ENCODE measurements around the gene SLC1A1.

SLC1A1 gene

DNA sequence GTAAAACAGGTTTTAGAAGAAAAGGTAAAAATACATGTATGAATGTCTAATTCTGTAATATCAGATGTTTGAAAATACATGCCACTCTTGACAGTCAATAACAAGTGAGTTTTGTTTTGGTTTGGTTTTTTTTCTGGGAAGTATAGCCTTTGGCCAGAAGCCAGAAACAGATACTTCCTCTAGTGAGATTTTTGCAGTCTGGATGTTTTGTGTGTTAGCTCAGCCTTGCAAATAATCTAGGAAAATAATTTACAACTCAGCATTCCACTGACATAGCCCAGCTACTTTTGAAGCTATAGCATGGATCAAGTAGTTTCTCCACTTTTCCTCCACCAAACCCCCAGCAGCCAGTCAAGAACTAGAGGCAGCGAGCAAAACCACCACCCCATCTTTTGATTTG, 56.7 kb downstream of the SLC1A1 start:
- TF ChIP-seq, protein P1, sequence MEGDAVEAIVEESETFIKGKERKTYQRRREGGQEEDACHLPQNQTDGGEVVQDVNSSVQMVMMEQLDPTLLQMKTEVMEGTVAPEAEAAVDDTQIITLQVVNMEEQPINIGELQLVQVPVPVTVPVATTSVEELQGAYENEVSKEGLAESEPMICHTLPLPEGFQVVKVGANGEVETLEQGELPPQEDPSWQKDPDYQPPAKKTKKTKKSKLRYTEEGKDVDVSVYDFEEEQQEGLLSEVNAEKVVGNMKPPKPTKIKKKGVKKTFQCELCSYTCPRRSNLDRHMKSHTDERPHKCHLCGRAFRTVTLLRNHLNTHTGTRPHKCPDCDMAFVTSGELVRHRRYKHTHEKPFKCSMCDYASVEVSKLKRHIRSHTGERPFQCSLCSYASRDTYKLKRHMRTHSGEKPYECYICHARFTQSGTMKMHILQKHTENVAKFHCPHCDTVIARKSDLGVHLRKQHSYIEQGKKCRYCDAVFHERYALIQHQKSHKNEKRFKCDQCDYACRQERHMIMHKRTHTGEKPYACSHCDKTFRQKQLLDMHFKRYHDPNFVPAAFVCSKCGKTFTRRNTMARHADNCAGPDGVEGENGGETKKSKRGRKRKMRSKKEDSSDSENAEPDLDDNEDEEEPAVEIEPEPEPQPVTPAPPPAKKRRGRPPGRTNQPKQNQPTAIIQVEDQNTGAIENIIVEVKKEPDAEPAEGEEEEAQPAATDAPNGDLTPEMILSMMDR (IDR thresholded peaks at IDR 0.05; ENCODE audit: borderline replicate concordance, extremely low read depth, low read length, poor library complexity, severe bottlenecking) = no peak
- no peak overlapping the region for H3K27ac ChIP-seq (ENCODE audit: low read length)
- no peaks in the 10 kb centered on the region for H3K27me3 ChIP-seq (ENCODE audit: insufficient read depth, low read length, poor library complexity)
- ATAC-seq (ENCODE audit: insufficient read depth, low read depth) (no peak), DNase-seq (no peak)
- H3K4me1 ChIP-seq (ENCODE audit: insufficient read depth, low read length) = peaks cover 9% of the 10 kb centered on the region; the same call in 1 of the 2 replicates
- H3K36me3 ChIP-seq (ENCODE audit: insufficient read depth, low read length) = no peaks in the 10 kb centered on the region
- H4K20me1 ChIP-seq (ENCODE audit: insufficient read depth, low read length) = no peaks in the 10 kb centered on the region
- no peaks in the 10 kb centered on the region for H3K9me3 ChIP-seq (ENCODE audit: insufficient read depth, low read length, severe bottlenecking)
- no peak overlapping the region for H2AFZ ChIP-seq (ENCODE audit: low read depth, low read length)
- H3K4me2 ChIP-seq (ENCODE audit: insufficient read depth, low read length) = no peak overlapping the region
- no peaks in the 10 kb centered on the region for H3K79me2 ChIP-seq (ENCODE audit: insufficient read depth, low read length)
- H3K9ac ChIP-seq (ENCODE audit: low read depth, low read length) = no peak overlapping the region
- no peak overlapping the region for H3K4me3 ChIP-seq (ENCODE audit: low read depth in 1 of 2, low read length in 2 of 2)

DNA sequence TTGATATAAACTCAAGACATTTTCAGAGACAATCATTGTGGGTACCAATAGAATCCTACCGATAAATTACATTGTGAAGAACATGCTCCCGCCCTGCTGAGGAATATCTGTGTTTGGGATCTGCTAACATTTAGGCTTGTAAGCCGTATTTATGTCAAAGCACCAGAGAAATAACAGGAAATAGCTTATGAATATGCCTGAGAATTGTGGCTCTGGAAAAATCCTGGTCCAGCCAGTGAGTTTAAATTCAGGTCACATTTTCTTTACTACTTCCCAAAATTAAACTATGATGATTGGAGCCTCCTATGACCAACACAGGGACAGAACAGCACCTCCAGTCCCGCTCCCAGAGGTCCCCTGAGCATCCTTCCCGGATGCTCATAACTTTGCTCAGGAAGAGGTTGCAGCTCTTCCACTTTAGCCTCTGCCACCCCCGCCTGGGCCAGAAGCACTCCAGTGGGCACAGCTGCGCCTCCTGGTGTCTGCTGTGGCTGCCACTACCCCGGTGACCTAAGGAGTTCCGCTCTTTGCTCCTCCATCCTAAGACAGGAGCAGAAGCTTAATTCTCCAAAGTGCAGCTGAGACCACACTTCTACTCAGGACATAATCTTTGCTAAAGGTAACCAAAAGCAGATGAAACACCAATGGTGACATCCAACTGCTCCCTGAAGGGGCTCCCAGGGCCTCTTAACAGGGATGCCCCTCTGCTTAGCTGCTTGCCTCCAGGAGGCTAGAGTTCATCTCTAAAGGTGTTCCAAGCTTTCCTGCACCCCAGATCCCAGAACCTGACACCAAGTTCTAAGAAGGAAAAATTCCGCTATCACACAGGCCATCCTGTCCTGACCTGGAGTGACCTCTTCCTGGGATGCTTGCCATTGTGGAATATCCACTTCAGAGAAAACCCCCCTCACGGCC, 58.8 kb downstream of the SLC1A1 start:
- TF ChIP-seq, protein P1 (IDR thresholded peaks at IDR 0.05; ENCODE audit: borderline replicate concordance, extremely low read depth, low read length, poor library complexity, severe bottlenecking) = peak; percentile 36
- TF ChIP-seq EZH2 (IDR thresholded peaks at IDR 0.05; ENCODE audit: borderline replicate concordance, low read depth, low read length, severe bottlenecking) = no peak
- DNase-seq = peak; percentile 7

DNA sequence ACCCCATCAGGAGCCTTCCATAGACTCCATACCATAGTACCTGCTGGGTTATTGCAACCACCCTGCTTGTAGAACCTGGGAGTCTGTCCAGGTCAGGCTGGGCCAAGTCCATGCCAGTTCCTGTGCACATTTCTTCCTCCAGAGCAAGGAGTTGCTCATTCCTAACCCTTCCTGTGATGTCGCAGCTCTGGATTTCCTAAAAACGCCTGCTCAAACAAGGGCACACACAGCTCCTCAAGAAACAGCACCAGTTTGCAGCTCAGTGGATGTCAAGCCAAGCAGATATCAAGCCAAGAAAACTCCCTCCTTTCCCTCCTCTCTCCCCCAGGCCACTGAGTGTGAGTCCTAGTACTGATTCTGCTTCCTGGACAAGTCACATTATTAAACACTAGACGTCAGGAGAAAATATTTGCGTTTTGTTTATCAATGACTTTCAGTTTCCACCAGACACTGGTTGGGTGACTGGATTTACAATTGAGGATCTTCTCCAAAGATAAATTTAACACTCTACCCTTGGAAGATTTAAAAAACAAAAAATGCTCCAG, 59.6 kb downstream of the SLC1A1 start:
- H3K79me2 ChIP-seq (ENCODE audit: insufficient read depth, low read length) = no peaks in the 10 kb centered on the region
- H3K4me2 ChIP-seq (ENCODE audit: insufficient read depth, low read length) = no peak overlapping the region
- H2AFZ ChIP-seq (ENCODE audit: low read depth, low read length) = no peak overlapping the region
- no peak for TF ChIP-seq EZH2 (IDR thresholded peaks at IDR 0.05; ENCODE audit: borderline replicate concordance, low read depth, low read length, severe bottlenecking)
- TF ChIP-seq, protein P1 (IDR thresholded peaks at IDR 0.05; ENCODE audit: borderline replicate concordance, extremely low read depth, low read length, poor library complexity, severe bottlenecking) = no peak
- H3K4me1 ChIP-seq (ENCODE audit: insufficient read depth, low read length) = peaks cover 9% of the 10 kb centered on the region; the same call in 1 of the 2 replicates
- H3K4me3 ChIP-seq (ENCODE audit: low read depth in 1 of 2, low read length in 2 of 2) = no peak overlapping the region
- H3K36me3 ChIP-seq (ENCODE audit: insufficient read depth, low read length) = no peaks in the 10 kb centered on the region
- H3K27me3 ChIP-seq (ENCODE audit: insufficient read depth, low read length, poor library complexity) = no peaks in the 10 kb centered on the region
- no peak overlapping the region for H3K27ac ChIP-seq (ENCODE audit: low read length)
- H4K20me1 ChIP-seq (ENCODE audit: insufficient read depth, low read length) = no peaks in the 10 kb centered on the region
- no peak overlapping the region for H3K9ac ChIP-seq (ENCODE audit: low read depth, low read length)
- H3K9me3 ChIP-seq (ENCODE audit: insufficient read depth, low read length, severe bottlenecking) = no peaks in the 10 kb centered on the region
- DNase-seq = no peak
- no peak for ATAC-seq (ENCODE audit: insufficient read depth, low read depth)

More for the DNA sequence above, 58.8 kb downstream of the SLC1A1 start:
- no peak; the same call in 2 of the 3 replicates for ATAC-seq (ENCODE audit: insufficient read depth, low read depth)
- no peaks in the 10 kb centered on the region for H4K20me1 ChIP-seq (ENCODE audit: insufficient read depth, low read length)
- H3K4me3 ChIP-seq (ENCODE audit: low read depth in 1 of 2, low read length in 2 of 2) = no peak overlapping the region
- no peaks in the 10 kb centered on the region for H3K9me3 ChIP-seq (ENCODE audit: insufficient read depth, low read length, severe bottlenecking)
- H3K79me2 ChIP-seq (ENCODE audit: insufficient read depth, low read length) = no peaks in the 10 kb centered on the region
- no peaks in the 10 kb centered on the region for H3K27me3 ChIP-seq (ENCODE audit: insufficient read depth, low read length, poor library complexity)
- no peak overlapping the region for H3K9ac ChIP-seq (ENCODE audit: low read depth, low read length)
- no peaks in the 10 kb centered on the region for H3K36me3 ChIP-seq (ENCODE audit: insufficient read depth, low read length)
- no peak overlapping the region for H3K4me2 ChIP-seq (ENCODE audit: insufficient read depth, low read length)
- H3K4me1 ChIP-seq (ENCODE audit: insufficient read depth, low read length) = peaks cover 9% of the 10 kb centered on the region; the same call in 1 of the 2 replicates
- no peak overlapping the region for H3K27ac ChIP-seq (ENCODE audit: low read length)
- H2AFZ ChIP-seq (ENCODE audit: low read depth, low read length) = no peak overlapping the region
